H1 (cell line): Measurements from ENCODE around the gene CTRL. TPM values are rescaled to one million over a fixed set of nuclear protein-coding genes. Genes with fewer than 3 reads are reported as not detected.

Experiments
- CTCF ChIA-PET: fragments of 300-600 bp; sonication (Branson Sonifier 250); formaldehyde crosslinking; loops from one replicate; lab custom pipeline; 2021; ENCODE audit not compliant: partially characterized antibody; lab: Charles Lee
- POLR2A ChIA-PET: fragments of 300-600 bp; sonication (Branson Sonifier 250); formaldehyde crosslinking; loops from one replicate; lab custom pipeline; 2021; ENCODE audit warnings: inconsistent platforms; ENCODE audit not compliant: partially characterized antibody; lab: Charles Lee
- DNase-seq, 2 experiments: peaks; one replicate each; pipeline versions ENCODE4 v3.0.0 to v3.0.0-alpha.2; 2010 to 2022; ENCODE audit warnings: low spot score in 2 of 2, low read depth in 1 of 2, mixed read lengths in 1 of 2
- FAIRE-seq: peaks from 2 replicates; lab custom pipeline; 2011; peaks lifted over from hg19 to GRCh38; lab: Jason Lieb, UNC
- H2AFZ ChIP-seq: 2 replicates; pipeline ENCODE4 v1.8.1; 2012; ENCODE audit warnings: low read length, inconsistent platforms
- H2AK5ac ChIP-seq: 2 replicates; pipeline ENCODE4 v1.6.1; 2013; ENCODE audit warnings: low read depth, low read length
- H2BK120ac ChIP-seq: replicated peaks from 2 replicates; pipeline ENCODE3; 2013; ENCODE audit warnings: low read depth, low read length, inconsistent platforms
- H2BK12ac ChIP-seq: 2 replicates; pipeline ENCODE4 v1.6.1; 2013; ENCODE audit warnings: low read depth, low read length
- H2BK15ac ChIP-seq: 2 replicates; pipeline ENCODE4 v1.6.1; 2013; ENCODE audit warnings: low read length
- H2BK20ac ChIP-seq: 2 replicates; pipeline ENCODE4 v1.6.1; 2013; ENCODE audit warnings: low read length
- H2BK5ac ChIP-seq: 2 replicates; pipeline ENCODE4 v1.6.1; 2013; ENCODE audit warnings: low read depth, low read length
- H3K14ac ChIP-seq: 2 replicates; pipeline ENCODE4 v1.6.1; 2013; ENCODE audit warnings: inconsistent platforms; ENCODE audit not compliant: insufficient read length
- H3K18ac ChIP-seq: 2 replicates; pipeline ENCODE4 v1.6.1; 2013; ENCODE audit warnings: low read length; ENCODE audit errors: extremely low read depth
- H3K23ac ChIP-seq: 2 replicates; pipeline ENCODE4 v1.6.1; 2013; ENCODE audit warnings: inconsistent platforms; ENCODE audit not compliant: insufficient read length
- H3K23me2 ChIP-seq: 2 replicates; pipeline ENCODE4 v1.6.1; 2013; ENCODE audit warnings: low read depth, low read length
- H3K27ac ChIP-seq: 2 replicates; pipeline ENCODE4 v1.6.1; 2011; ENCODE audit warnings: low read depth, low read length, inconsistent platforms
- H3K27me3 ChIP-seq, 4 experiments: replicated peaks in 1 of 4; 1 replicate in 1 of 4; 2 replicates in 3 of 4; pipeline versions ENCODE4 v1.6.1 to v1.8.1; 2011 to 2013; ENCODE audit warnings: low read length in 3 of 4, mild to moderate bottlenecking in 3 of 4, inconsistent platforms in 2 of 4, mixed read lengths in 2 of 4, moderate library complexity in 1 of 4; ENCODE audit not compliant: control insufficient read depth in 3 of 4, insufficient read depth in 3 of 4; ENCODE audit errors: extremely low read depth in 1 of 4
- H3K36me3 ChIP-seq, 4 experiments: 2 replicates each; pipeline versions ENCODE4 v1.6.1 to v1.8.1; 2011 to 2013; ENCODE audit warnings: mild to moderate bottlenecking in 4 of 4, low read length in 3 of 4, moderate library complexity in 2 of 4, control low read depth in 1 of 4, inconsistent platforms in 1 of 4; ENCODE audit not compliant: insufficient read depth in 4 of 4, control insufficient read depth in 2 of 4
- H3K4ac ChIP-seq: replicated peaks from 2 replicates; pipeline ENCODE3; 2013; ENCODE audit warnings: low read length, low read depth, mixed read lengths, inconsistent platforms; ENCODE audit not compliant: insufficient read length
- H3K4me1 ChIP-seq, 4 experiments: replicated peaks in 1 of 4; 1 replicate in 1 of 4; 2 replicates in 3 of 4; pipeline versions ENCODE4 v1.6.1 to v1.8.1; 2011 to 2013; ENCODE audit warnings: low read length in 3 of 4, inconsistent platforms in 2 of 4, mixed read lengths in 1 of 4; ENCODE audit not compliant: insufficient read depth in 4 of 4, control insufficient read depth in 3 of 4
- H3K4me2 ChIP-seq, 2 experiments: 2 replicates each; pipeline versions ENCODE4 v1.6.1 to v1.8.1; 2011 to 2013; ENCODE audit warnings: low read depth in 2 of 2, low read length in 2 of 2, control low read depth in 1 of 2, inconsistent platforms in 1 of 2, mild to moderate bottlenecking in 1 of 2; ENCODE audit not compliant: insufficient read depth in 1 of 2
- H3K4me3 ChIP-seq, 4 experiments: fragments of 200-600, 300-600 bp in 1 of 4; sonication (generic), shearing (Covaris generic), sonication (Bioruptor Twin) in 1 of 4; 2 replicates each; pipeline versions ENCODE4 v1.5.1 to v1.8.1; 2011 to 2016; ENCODE audit warnings: low read length in 4 of 4, low read depth in 3 of 4, control low read depth in 2 of 4, inconsistent platforms in 2 of 4, mild to moderate bottlenecking in 2 of 4, mixed read lengths in 1 of 4, moderate library complexity in 1 of 4; ENCODE audit not compliant: insufficient read depth in 2 of 4; ENCODE audit errors: extremely low read depth in 1 of 4
- H3K56ac ChIP-seq: replicated peaks from 2 replicates; pipeline ENCODE3; 2013; ENCODE audit warnings: low read depth, mild to moderate bottlenecking, mixed read lengths, low read length, inconsistent platforms; ENCODE audit not compliant: insufficient read length
- H3K79me1 ChIP-seq: 2 replicates; pipeline ENCODE4 v1.6.1; 2013; ENCODE audit warnings: low read depth, low read length, control low read depth
- H3K79me2 ChIP-seq, 2 experiments: 2 replicates each; pipeline versions ENCODE4 v1.6.1 to v1.8.1; 2012 to 2013; ENCODE audit warnings: low read length in 2 of 2, mild to moderate bottlenecking in 2 of 2, inconsistent platforms in 1 of 2; ENCODE audit not compliant: insufficient read depth in 2 of 2, control insufficient read depth in 1 of 2
- H3K9ac ChIP-seq, 4 experiments: replicated peaks in 1 of 4; 1 replicate in 1 of 4; 2 replicates in 3 of 4; pipeline versions ENCODE4 v1.6.1 to v1.8.1; 2011 to 2013; ENCODE audit warnings: low read depth in 3 of 4, low read length in 3 of 4, control low read depth in 2 of 4, mild to moderate bottlenecking in 2 of 4, moderate library complexity in 2 of 4, inconsistent platforms in 1 of 4; ENCODE audit errors: extremely low read depth in 1 of 4
- H3K9me3 ChIP-seq, 2 experiments: 2 replicates each; pipeline versions ENCODE4 v1.6.1 to v1.8.1; 2012 to 2013; ENCODE audit warnings: mild to moderate bottlenecking in 2 of 2, moderate library complexity in 2 of 2, control low read depth in 1 of 2, inconsistent platforms in 1 of 2, low read depth in 1 of 2, low read length in 1 of 2, mixed read lengths in 1 of 2; ENCODE audit not compliant: insufficient read depth in 2 of 2
- H4K20me1 ChIP-seq, 2 experiments: replicated peaks in 1 of 2; 2 replicates each; pipeline versions ENCODE3 to v1.8.1; 2011 to 2013; ENCODE audit warnings: inconsistent platforms in 2 of 2, low read length in 2 of 2, mild to moderate bottlenecking in 1 of 2; ENCODE audit not compliant: insufficient read depth in 2 of 2, control insufficient read depth in 1 of 2
- H4K5ac ChIP-seq: 2 replicates; pipeline ENCODE4 v1.6.1; 2013; ENCODE audit warnings: low read length, low read depth, mixed read lengths, inconsistent platforms; ENCODE audit not compliant: insufficient read length
- H4K8ac ChIP-seq: 2 replicates; pipeline ENCODE4 v1.8.0; 2013; ENCODE audit warnings: mild to moderate bottlenecking, moderate library complexity, low read length, inconsistent platforms; ENCODE audit not compliant: insufficient read depth; ENCODE audit errors: extremely low read depth
- H4K91ac ChIP-seq: replicated peaks from 2 replicates; pipeline ENCODE3; 2013; ENCODE audit warnings: low read length, mixed read lengths, inconsistent platforms; ENCODE audit not compliant: insufficient read length
- CBX8 ChIP-seq: fragments of 300-800, 300-1000 bp; sonication (generic); IDR thresholded peaks from 2 replicates; pipeline ENCODE4 v1.7.1; 2016; ENCODE audit warnings: low read depth, low read length, borderline replicate concordance
- CHD2 ChIP-seq: IDR thresholded peaks from 2 replicates; pipeline ENCODE4 v1.6.1; 2012; ENCODE audit warnings: low read length, improper control_type of control experiment
- KDM4A ChIP-seq: IDR thresholded peaks from one replicate; pipeline ENCODE4 v1.7.1; 2012; ENCODE audit warnings: low read depth, mild to moderate bottlenecking, moderate library complexity, low read length, inconsistent platforms; ENCODE audit not compliant: severe bottlenecking
- SAP30 ChIP-seq: fragments of 300-600 bp; sonication (generic); IDR thresholded peaks from 2 replicates; pipeline ENCODE4 v1.7.1; 2012; ENCODE audit warnings: low read length, moderate library complexity, mild to moderate bottlenecking, inconsistent platforms; ENCODE audit not compliant: insufficient read depth, insufficient replicate concordance
- SIX5 ChIP-seq: IDR thresholded peaks from 2 replicates; pipeline ENCODE4 v1.6.1; 2011; ENCODE audit warnings: mild to moderate bottlenecking, low read depth, low read length
- TCF12 ChIP-seq: IDR thresholded peaks from 2 replicates; pipeline ENCODE4 v1.6.1; 2011; ENCODE audit warnings: low read depth, mild to moderate bottlenecking, low read length
- USF2 ChIP-seq: IDR thresholded peaks from 2 replicates; pipeline ENCODE4 v1.6.1; 2011; ENCODE audit warnings: low read length, improper control_type of control experiment
- WGBS, 2 experiments: shearing (Covaris generic) in 1 of 2; methylation state at CpG; one replicate each; pipeline versions ENCODE4 v1.1.6 to v1.1.7; 2013 to 2015; ENCODE audit warnings: low lambda C conversion rate in 2 of 2, mixed read lengths in 2 of 2, inconsistent platforms in 1 of 2, low coverage in 1 of 2, missing lambda C conversion rate in 1 of 2; ENCODE audit not compliant: insufficient replicate concordance in 2 of 2, insufficient coverage in 1 of 2, insufficient read length in 1 of 2; ENCODE audit errors: extremely low coverage in 1 of 2, missing lambda C conversion rate in 1 of 2; 5-methylcytosine and 5-hydroxymethylcytosine counted together
- polyA plus RNA-seq, 7 experiments: library from polyadenylated mRNA; depleted of rRNA in 3 of 7; stranded (reverse) in 5 of 7; unstranded in 2 of 7; fragments of >200 nt in 5 of 7; fragments of 200-250 nt in 2 of 7; gene quantifications; 1 replicate in 5 of 7; 2 replicates in 1 of 7; 4 replicates in 1 of 7; pipeline versions ENCODE4 v1.2.1 to v1.2.3, GENCODE V29; 2011 to 2013; ENCODE audit warnings: missing spikeins in 2 of 7, mixed read lengths in 2 of 7
- total RNA-seq: library from RNA; stranded (reverse); fragmentation: NEBNext Ultra II Directional; extraction: Animal tissue kit (Norgen Biotek cat#: 25700); gene quantifications from 2 replicates; pipeline ENCODE4 v1.2.1, GENCODE V29; 2021

Gene CTRL
- total and polyA plus RNA-seq, 2 of the 8 experiments (the other 6 are each of a cell fraction or from before 2014, with no cell fraction given), result 1.7 to 4.2 TPM

- no peak overlapping the region for H2AFZ ChIP-seq
- 94% methylated on average over 10 of the region's 10 CpGs; no CpG with 5 or more reads in 1 of the 2 experiments for WGBS, 2 experiments
- no peak overlapping the region for H3K4me2 ChIP-seq
- no peaks in the 10 kb centered on the region for H3K23me2 ChIP-seq
- H2BK15ac ChIP-seq, result no peak overlapping the region
- POLR2A ChIA-PET, result interaction anchor here (0.7 to 4.6 kb wide), 4 partner anchors 9 to 33 kb away, joined by 3 to 26 read pairs (median 3); partner anchors contain the start of genes PSKH1 and PSMB10
- no peak overlapping the region for H2AK5ac ChIP-seq
- no peak overlapping the region for H3K9ac ChIP-seq
- no peak overlapping the region for H3K23ac ChIP-seq
- H4K8ac ChIP-seq, result no peak overlapping the region
- no peaks in the 10 kb centered on the region for H3K79me2 ChIP-seq
- H2BK120ac ChIP-seq, result no peak overlapping the region
- CTCF ChIA-PET, result interaction anchor here (1.1 to 27.1 kb wide), 7 partner anchors 9 to 251 kb away, joined by 5 to 623 read pairs (median 24); partner anchors contain the start of genes CTRL, EDC4, NRN1L and PSKH1
- no peak for TF ChIP-seq CHD2
- no peak for TF ChIP-seq TCF12
- no peak for TF ChIP-seq USF2
- no peak for TF ChIP-seq CBX8
- TF ChIP-seq SIX5, result no peak
- TF ChIP-seq KDM4A, result no peak
- TF ChIP-seq SAP30, result no peak
- H3K79me1 ChIP-seq, result no peaks in the 10 kb centered on the region
- H4K91ac ChIP-seq, result no peak overlapping the region
- H3K36me3 ChIP-seq, result no peaks in the 10 kb centered on the region; a peak in 2 of 8 replicates
- H3K9me3 ChIP-seq, result no peaks in the 10 kb centered on the region
- no peak overlapping the region for H3K27ac ChIP-seq
- no peak overlapping the region for H2BK12ac ChIP-seq
- H4K20me1 ChIP-seq, result peaks cover 13 to 26% of the 10 kb centered on the region in 2 experiments
- FAIRE-seq, result no peak
- H3K14ac ChIP-seq, result no peak overlapping the region
- H3K27me3 ChIP-seq, result no peaks in the 10 kb centered on the region
- no peak for DNase-seq
- H3K4me1 ChIP-seq, result peaks cover 0 to 8% (median 4%) of the 10 kb centered on the region in 4 experiments; a peak in 5 of 7 replicates
- H4K5ac ChIP-seq, result no peak overlapping the region
- no peak overlapping the region for H3K18ac ChIP-seq
- no peak overlapping the region for H3K56ac ChIP-seq
- H2BK20ac ChIP-seq, result no peak overlapping the region
- H2BK5ac ChIP-seq, result no peak overlapping the region
- no peak overlapping the region for H3K4me3 ChIP-seq
- no peak overlapping the region for H3K4ac ChIP-seq
Measured at GRCh38 chr16:67924140-67924906, 7.3 kb downstream of the CTRL start.
